Esophagus squamous epithelium (tissue), 5 donors: ENCODE data around the gene PTPRZ1. TPM values are rescaled to one million over a fixed set of nuclear protein-coding genes. Genes with fewer than 3 reads are reported as not detected.

Source experiments
- DNase-seq: peaks from one replicate; lab custom pipeline; 2025; lab: John Stamatoyannopoulos, UW
- H3K27ac ChIP-seq, 4 donors: fragments of 200-600 bp; sonication (generic); one replicate each; pipeline ENCODE4 v1.5.1; 2016 to 2019; ENCODE audit warnings: mild to moderate bottlenecking in 1 of 4
- H3K27me3 ChIP-seq, 4 donors: fragments of 200-600 bp; sonication (generic); 1 replicate in 3 of 4; 2 replicates in 1 of 4; pipeline versions ENCODE4 v1.5.1 to v1.6.0; 2017 to 2021; ENCODE audit warnings: antibody characterized with exemption in 1 of 4
- H3K36me3 ChIP-seq, 3 donors: fragments of 200-600 bp; sonication (generic); one replicate each; pipeline ENCODE4 v1.5.1; 2016 to 2019
- H3K4me1 ChIP-seq, 3 donors: fragments of 200-600 bp; sonication (generic); one replicate each; pipeline ENCODE4 v1.5.1; 2017 to 2019
- H3K4me3 ChIP-seq, 4 donors: fragments of 200-600 bp; sonication (generic); 1 replicate in 3 of 4; 2 replicates in 1 of 4; pipeline ENCODE4 v1.5.1; 2016 to 2019; ENCODE audit warnings: mild to moderate bottlenecking in 2 of 4, moderate library complexity in 1 of 4
- H3K9me3 ChIP-seq, 3 donors: fragments of 200-600 bp; sonication (generic); one replicate each; pipeline ENCODE4 v1.5.1; 2016 to 2019
- POLR2A ChIP-seq, 4 donors: fragments of 450-650 bp; IDR thresholded peaks; one replicate each; pipeline ENCODE4 v1.6.1; 2017; ENCODE audit warnings: antibody characterized with exemption in 4 of 4, mild to moderate bottlenecking in 4 of 4, moderate library complexity in 3 of 4
- WGBS, 2 donors: methylation state at CpG; one replicate each; pipeline ENCODE4 v1.1.5; 2018; 5-methylcytosine and 5-hydroxymethylcytosine counted together
- intact Hi-C: fragments of 100-400 bp; cut with DNase I; formaldehyde crosslinking; loops from one replicate; pipeline ENCODE4 v1.15.0; 2022
- total RNA-seq, 4 donors: library from RNA; depleted of rRNA; stranded (reverse); fragments of >200 nt; gene quantifications; one replicate each; pipeline ENCODE4 v1.1.0, GENCODE V29; 2016
- TF ChIP-seq, protein P1 (sequence below), 6 experiments: fragments of 450-650 bp in 4 of 6; fragments of 200-600 bp in 2 of 6; sonication (generic) in 2 of 6; IDR thresholded peaks; one replicate each; pipeline ENCODE4 v1.5.1; 2016 to 2019; ENCODE audit warnings: antibody characterized with exemption in 6 of 6, mild to moderate bottlenecking in 4 of 6, moderate library complexity in 4 of 6
- donor health status: DM: yes; HTN: yes; CAD: no.

The PTPRZ1 gene
- total RNA-seq, 4 donors from 2014 or later = 11.0 to 58.4 (median 44.9) TPM

DNA sequence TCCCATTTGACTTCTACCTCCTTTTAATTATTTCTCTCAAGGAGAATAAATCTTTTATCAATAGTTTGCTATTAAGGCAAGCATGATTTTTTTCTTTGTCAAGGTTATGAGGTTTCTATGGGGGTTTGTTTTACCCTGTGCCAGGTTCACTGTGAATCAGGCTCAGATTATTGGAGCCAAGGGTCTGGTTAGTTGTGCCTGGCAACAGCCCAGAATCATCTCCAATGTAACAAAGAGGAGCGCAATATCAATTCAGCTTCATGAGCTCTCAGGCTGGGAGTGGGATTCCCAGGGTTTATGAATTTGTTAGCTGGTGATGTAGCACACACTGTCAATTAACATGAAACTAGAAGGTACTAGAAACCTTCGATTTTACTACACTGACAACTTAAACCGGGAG, 197.9 kb downstream of the PTPRZ1 start:
- WGBS, 2 donors = 86 to 89% methylated on average over 3 of the region's 3 CpGs
- DNase-seq = no peak
- Histone ChIP-seq H3K27ac (no peak overlapping the region), H3K9me3 (no peaks in the 10 kb centered on the region), H3K4me3 (no peak overlapping the region), H3K4me1 (no peaks in the 10 kb centered on the region), H3K27me3 (no peaks in the 10 kb centered on the region), H3K36me3 (peaks cover 0 to 23% (median 0%) of the 10 kb centered on the region in 3 donors)
- TF ChIP-seq POLR2A (IDR thresholded peaks at IDR 0.05) = no peak
- TF ChIP-seq, protein P1, sequence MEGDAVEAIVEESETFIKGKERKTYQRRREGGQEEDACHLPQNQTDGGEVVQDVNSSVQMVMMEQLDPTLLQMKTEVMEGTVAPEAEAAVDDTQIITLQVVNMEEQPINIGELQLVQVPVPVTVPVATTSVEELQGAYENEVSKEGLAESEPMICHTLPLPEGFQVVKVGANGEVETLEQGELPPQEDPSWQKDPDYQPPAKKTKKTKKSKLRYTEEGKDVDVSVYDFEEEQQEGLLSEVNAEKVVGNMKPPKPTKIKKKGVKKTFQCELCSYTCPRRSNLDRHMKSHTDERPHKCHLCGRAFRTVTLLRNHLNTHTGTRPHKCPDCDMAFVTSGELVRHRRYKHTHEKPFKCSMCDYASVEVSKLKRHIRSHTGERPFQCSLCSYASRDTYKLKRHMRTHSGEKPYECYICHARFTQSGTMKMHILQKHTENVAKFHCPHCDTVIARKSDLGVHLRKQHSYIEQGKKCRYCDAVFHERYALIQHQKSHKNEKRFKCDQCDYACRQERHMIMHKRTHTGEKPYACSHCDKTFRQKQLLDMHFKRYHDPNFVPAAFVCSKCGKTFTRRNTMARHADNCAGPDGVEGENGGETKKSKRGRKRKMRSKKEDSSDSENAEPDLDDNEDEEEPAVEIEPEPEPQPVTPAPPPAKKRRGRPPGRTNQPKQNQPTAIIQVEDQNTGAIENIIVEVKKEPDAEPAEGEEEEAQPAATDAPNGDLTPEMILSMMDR (IDR thresholded peaks at IDR 0.05) = no peak
- intact Hi-C loops = no loop called here

DNA sequence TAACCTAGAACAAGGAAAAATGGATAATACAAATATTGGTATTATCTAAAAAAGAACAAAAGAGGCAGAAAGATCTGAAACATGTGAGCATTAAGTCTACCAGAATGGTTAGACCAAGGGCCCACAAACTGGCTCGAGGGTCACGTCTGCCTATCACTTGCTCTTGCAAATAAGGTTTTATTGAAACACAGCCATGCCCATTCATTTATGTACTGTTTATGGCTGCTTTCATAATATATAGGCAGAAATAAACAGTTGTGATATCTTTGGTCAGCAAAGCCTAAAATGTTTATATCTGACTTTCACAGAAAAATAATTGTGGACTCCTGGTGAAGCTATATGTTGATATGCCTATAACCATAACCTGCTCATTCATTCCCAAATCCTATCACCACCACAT, 199.3 kb downstream of the PTPRZ1 start:
- Histone ChIP-seq H3K27ac (no peak overlapping the region), H3K9me3 (no peaks in the 10 kb centered on the region), H3K4me1 (no peaks in the 10 kb centered on the region), H3K36me3 (peaks cover 0 to 37% (median 0%) of the 10 kb centered on the region in 3 donors), H3K27me3 (no peaks in the 10 kb centered on the region), H3K4me3 (no peak overlapping the region)
- intact Hi-C loops = no loop called here
- 86 to 98% methylated on average over 2 of the region's 2 CpGs for WGBS, 2 donors
- no peak for DNase-seq
- TF ChIP-seq POLR2A (IDR thresholded peaks at IDR 0.05) = no peak
- TF ChIP-seq, protein P1 (IDR thresholded peaks at IDR 0.05) = no peak

DNA sequence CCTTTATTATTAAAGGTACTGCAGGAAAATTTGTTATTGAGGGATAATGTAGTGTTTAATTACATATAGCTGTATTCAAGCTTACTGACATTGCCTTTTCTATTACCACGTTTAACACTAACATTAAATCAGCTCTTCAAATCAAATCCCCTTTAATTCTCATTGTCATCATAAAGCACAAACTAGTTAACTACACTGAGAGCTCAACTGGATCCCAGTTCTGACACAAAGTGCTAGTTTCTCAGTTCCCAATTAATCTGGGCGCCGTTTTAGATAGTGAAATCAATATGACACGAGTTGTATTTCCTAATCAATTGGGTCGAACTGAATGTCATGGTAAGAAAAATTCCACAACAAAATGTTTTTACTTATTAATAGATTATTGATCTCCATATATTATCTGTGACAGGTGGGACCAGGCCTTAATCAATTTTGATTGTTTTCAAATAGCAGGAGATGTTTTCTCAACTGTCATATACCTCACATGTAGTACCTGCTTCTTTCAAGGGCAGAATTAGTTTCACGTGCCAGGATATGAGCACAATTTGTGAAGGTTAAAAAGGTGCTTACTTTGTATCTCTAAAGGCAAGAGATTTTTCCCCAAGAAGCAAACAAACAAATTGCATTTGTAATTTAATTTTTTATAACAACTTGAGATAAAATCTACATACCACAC, 200.1 kb downstream of the PTPRZ1 start:
- no peak for DNase-seq
- Histone ChIP-seq H3K36me3 (peaks cover 0 to 45% (median 0%) of the 10 kb centered on the region in 3 donors), H3K9me3 (no peaks in the 10 kb centered on the region), H3K4me1 (no peaks in the 10 kb centered on the region), H3K27me3 (no peaks in the 10 kb centered on the region), H3K27ac (no peak overlapping the region), H3K4me3 (no peak overlapping the region)
- intact Hi-C loops = no loop called here
- 80 to 82% methylated on average over 6 of the region's 6 CpGs for whole genome bisulfite sequencing, 2 donors
- TF ChIP-seq, protein P1 (IDR thresholded peaks at IDR 0.05) = no peak
- TF ChIP-seq POLR2A (IDR thresholded peaks at IDR 0.05) = no peak

DNA sequence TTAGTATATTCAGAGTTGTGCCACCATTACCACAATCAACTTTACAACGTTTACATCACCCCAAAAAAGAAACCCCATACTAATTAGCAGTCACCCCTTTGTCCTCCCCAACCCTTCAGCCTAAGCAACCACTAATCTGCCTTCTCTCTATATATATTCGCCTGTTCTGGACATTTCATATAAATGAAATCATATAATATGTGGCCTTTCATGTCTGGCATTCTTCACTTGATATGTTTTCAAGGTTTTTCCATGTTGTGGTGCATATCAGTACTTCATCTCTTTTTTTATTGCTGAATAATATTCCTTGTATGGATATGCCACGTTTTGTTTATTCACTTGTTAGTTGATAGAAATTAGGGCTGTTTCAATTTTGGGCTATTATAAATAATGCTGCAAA, 200.7 kb downstream of the PTPRZ1 start:
- Histone ChIP-seq H3K4me1 (no peaks in the 10 kb centered on the region), H3K9me3 (no peaks in the 10 kb centered on the region), H3K36me3 (peaks cover 0 to 51% (median 0%) of the 10 kb centered on the region in 3 donors), H3K4me3 (no peak overlapping the region), H3K27me3 (no peaks in the 10 kb centered on the region), H3K27ac (no peak overlapping the region)
- intact Hi-C loops = no loop called here
- 62 to 71% methylated on average over 3 of the region's 3 CpGs for WGBS, 2 donors
- no peak for DNase-seq
- no peak for TF ChIP-seq POLR2A (IDR thresholded peaks at IDR 0.05)

DNA sequence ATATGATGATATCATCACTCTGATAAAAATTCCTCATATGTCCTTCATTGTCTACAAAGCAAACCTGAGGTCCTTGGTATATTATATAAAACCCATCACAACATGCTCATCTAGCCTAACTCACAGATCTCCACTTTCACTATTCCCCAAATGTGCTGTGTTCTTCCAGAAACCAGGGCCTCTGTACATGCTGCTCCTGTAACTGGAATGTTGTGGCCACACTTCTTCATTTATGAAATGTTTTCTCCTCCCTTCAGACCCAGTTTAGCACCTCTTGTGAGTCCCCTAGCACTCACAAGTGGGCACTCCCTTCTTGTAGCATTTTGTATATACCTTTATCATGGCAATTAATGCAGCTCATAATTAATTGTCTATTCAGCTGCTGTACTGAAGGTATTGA, 209.2 kb downstream of the PTPRZ1 start:
- Histone ChIP-seq H3K36me3 (peaks cover 0 to 79% (median 4%) of the 10 kb centered on the region in 3 donors), H3K9me3 (no peaks in the 10 kb centered on the region), H3K27me3 (no peaks in the 10 kb centered on the region), H3K27ac (no peak overlapping the region), H3K4me3 (no peak overlapping the region), H3K4me1 (no peaks in the 10 kb centered on the region)
- intact Hi-C loops = no loop called here
- no peak for TF ChIP-seq POLR2A (IDR thresholded peaks at IDR 0.05)
- TF ChIP-seq, protein P1 (IDR thresholded peaks at IDR 0.05) = no peak
- no peak for DNase-seq
